Activated CD4-positive, alpha-beta T cell treated with anti-CD3 and anti-CD28 coated beads, Interleukin-10, Interleukin-2, amounts not matched to agents 100 ng/mL and 50 ng/mL, durations not matched to agents 16 hours and 8 hours (primary cell): Measurements from ENCODE around the gene PRELP.

ENCODE experiments used
- DNase-seq: peaks from one replicate; pipeline ENCODE4 v3.0.0-alpha.2; 2020

Gene PRELP

DNA sequence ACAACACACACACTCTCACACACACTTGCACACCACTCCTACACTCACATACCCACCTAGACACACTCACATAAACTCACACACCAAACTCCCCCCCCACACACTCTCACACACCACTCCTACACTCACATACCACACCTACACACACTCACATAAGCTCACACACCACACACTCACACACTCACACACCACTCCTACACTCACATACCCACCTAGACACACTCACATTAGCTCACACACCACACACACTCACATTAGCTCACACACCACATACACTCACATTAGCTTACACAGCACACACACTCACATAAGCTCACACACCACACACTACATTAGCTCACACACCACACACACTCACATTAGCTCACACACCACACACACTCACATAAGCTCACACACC, 51.4 kb downstream of the PRELP start:
- no peak for DNase-seq

DNA sequence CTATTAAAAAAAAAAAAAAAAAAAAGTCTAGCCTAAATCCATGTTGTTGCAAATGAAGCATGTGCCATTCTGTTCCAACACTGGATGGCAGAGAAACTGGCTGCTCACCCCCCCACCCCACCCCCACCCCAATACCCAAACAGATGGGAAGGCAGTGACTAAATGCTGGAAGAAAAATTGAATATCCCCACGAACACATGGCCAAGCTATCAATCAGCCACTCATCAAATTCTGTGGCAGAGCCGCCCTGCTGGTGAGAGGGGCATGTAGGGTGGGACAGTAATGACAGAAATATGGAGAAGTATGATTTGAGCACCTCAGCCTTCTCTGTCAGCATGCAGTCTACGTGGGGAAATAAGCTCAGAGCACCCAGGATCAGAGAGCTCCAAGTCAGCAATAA, 52.5 kb downstream of the PRELP start:
- DNase-seq, result no peak

- no peak for DNase-seq
Observed at GRCh38 chr1:203528976-203529835, 53.6 kb downstream of the PRELP start.

DNA sequence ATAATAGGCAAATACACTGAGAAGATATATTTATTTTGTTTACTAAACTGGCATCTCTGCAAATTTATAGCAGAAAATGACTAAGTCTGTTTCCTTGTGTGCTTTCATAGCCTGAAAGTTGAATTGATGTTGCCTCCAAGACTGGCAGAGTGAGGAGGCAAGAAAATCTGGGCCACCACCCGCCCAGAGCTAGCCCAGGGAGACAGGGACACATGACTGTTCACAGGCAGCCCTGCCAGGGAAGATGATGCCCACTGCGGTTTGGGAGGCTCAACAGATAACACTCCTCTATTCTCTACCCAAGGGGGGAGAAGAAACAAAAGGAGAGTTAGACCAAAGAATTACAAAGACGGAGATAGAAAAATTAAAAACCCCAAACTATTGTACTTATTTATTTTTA, 55.5 kb downstream of the PRELP start:
- no peak for DNase-seq

GRCh38 chr1:203534012-203534411, 58.4 kb downstream of the PRELP start:
- DNase-seq, result no peak

DNA sequence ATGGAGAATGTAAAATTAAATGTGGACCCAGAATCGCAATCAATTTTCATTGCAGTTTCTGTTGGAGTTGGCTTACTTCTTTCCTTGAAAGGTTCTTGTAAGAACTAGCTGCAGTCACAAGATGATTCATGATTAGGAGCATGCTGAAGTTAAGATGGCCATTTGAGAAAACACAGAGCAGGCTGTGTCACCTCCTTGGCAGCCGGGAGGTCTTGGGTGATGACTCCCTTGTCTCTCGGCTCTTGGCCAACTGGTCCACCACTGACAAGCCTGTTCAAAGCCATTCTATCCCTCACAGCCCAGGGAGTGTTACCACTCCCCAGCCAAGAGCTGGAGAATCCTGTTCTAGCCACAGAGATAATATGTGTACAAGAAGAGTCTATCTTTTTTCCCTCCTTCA, 58.9 kb downstream of the PRELP start:
- DNase-seq, result no peak

DNA sequence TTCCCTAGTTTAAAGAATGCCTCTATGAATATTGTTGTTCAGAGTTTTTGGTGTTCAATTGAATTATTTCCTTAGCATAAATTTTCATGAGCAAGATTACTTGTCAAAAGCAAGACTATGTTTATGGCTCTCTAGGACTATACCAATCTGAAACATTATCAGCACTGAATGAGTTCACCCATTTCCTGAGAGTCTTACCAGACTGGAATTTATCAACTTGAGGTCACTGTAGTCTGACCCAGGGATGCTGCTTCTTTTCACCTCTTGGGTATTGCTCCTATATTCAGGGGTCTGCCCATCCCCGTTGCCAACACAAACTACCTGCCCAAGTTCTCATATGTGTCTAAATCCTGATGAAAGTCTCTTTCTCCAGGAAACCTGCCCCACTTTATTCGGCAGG, 61.0 kb downstream of the PRELP start:
- no peak for DNase-seq

- no peak for DNase-seq
Observed at GRCh38 chr1:203536980-203537455, 61.4 kb downstream of the PRELP start.

DNA sequence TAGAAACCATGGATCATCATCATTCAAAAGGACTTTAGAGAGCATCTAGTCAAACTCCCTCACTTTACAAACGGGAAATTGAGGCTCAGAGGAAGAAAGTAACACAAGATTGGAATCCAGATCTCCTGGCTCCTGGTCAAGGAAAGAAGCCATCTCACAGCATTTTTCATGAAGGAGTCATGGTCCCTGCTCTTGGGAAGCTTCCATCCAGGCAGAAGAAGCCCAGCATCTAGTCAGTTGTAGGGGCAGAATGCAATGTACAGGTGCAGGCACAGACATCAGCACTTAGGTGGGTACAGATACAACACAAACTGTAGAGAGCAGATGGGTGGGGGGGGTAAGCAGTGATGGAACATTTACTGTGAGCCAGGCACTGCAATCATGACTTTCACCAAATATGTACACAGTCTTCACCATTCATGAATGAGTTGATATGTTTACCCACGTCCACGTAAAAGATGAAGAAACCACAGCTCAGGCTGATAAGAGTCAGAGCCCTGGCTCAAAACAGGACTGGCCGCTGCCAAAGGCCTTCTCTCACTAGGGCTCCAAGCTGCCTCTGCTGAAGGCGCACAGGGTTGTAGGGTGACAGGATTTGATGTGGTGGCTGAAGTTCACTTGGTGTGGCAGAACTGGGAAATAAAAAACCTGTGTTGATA, 62.3 kb downstream of the PRELP start:
- DNase-seq, result no peak

DNA sequence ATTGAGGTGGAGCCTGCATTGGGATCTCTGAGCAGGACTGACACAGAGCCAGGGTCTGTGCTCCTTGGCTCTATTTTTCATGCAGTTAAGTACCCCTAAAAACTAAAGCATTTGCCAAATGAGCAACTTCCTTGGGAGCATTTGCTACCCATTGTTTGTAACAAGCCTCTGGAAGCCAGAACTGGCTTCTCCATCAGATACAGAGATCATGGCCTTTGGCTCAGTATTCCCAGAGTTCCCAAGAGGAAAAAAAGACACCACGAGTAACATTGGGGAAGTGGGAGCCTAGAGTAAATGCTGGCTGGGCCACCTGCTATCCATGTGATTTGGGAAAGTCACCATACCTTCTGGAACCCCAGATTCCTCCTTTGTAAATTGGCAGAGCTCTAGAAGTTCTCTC, 63.1 kb downstream of the PRELP start:
- no peak for DNase-seq

GRCh38 chr1:203539831-203540546, 64.4 kb downstream of the PRELP start:
- DNase-seq, result no peak
